Measurements from ENCODE around the gene NFATC3.

The NFATC3 gene

DNA sequence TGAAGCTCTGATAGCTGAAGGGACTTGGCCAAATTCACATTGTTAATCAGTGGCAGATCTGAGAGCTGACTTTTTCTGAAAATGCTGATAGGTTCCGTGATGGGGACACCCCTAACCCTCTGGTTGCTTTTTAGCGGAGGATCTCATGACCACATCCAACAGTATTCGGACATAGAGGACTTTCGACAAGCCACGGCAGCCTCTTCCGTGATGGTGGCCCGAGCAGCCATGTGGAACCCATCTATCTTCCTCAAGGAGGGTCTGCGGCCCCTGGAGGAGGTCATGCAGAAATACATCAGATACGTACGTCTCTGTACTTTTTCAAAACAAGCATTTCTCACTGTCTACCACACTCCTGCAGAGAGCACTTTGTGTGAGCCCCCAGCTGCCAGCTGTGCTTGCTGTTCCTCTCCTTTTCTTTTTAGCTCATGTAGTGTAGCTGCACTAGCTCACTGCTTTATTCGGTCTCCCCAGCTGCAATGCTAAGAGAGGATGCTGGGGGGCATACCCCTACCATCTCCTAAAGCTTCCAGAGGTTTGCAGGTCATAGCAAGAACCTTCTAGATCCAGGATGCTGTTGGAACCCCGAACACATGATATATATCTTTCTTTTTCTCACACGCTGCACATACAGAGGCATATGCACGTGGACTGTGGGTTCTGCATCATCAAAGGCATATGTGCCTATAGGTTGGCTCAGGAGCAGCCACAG lies 14.2 kb upstream of the NFATC3 start:
- Histone ChIP-seq H3K36me3 (ENCODE audit: low read depth) (peaks cover 56% of the 10 kb centered on the region), H3K27me3 (ENCODE audit: insufficient read depth, poor library complexity, severe bottlenecking) (no peaks in the 10 kb centered on the region), H3K4me3 (ENCODE audit: severe bottlenecking) (no peak overlapping the region), H3K9me3 (ENCODE audit: severe bottlenecking) (no peaks in the 10 kb centered on the region), H3K27ac (ENCODE audit: poor library complexity, severe bottlenecking) (no peak overlapping the region), H3K4me1 (ENCODE audit: insufficient read depth, poor library complexity, severe bottlenecking) (peaks cover 8% of the 10 kb centered on the region)
- TF ChIP-seq, protein P1, sequence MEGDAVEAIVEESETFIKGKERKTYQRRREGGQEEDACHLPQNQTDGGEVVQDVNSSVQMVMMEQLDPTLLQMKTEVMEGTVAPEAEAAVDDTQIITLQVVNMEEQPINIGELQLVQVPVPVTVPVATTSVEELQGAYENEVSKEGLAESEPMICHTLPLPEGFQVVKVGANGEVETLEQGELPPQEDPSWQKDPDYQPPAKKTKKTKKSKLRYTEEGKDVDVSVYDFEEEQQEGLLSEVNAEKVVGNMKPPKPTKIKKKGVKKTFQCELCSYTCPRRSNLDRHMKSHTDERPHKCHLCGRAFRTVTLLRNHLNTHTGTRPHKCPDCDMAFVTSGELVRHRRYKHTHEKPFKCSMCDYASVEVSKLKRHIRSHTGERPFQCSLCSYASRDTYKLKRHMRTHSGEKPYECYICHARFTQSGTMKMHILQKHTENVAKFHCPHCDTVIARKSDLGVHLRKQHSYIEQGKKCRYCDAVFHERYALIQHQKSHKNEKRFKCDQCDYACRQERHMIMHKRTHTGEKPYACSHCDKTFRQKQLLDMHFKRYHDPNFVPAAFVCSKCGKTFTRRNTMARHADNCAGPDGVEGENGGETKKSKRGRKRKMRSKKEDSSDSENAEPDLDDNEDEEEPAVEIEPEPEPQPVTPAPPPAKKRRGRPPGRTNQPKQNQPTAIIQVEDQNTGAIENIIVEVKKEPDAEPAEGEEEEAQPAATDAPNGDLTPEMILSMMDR (IDR thresholded peaks at IDR 0.05; ENCODE audit: poor library complexity, severe bottlenecking): no peak
- ATAC-seq (ENCODE audit: low read depth) (no peak), DNase-seq (ENCODE audit: low spot score) (no peak)

DNA sequence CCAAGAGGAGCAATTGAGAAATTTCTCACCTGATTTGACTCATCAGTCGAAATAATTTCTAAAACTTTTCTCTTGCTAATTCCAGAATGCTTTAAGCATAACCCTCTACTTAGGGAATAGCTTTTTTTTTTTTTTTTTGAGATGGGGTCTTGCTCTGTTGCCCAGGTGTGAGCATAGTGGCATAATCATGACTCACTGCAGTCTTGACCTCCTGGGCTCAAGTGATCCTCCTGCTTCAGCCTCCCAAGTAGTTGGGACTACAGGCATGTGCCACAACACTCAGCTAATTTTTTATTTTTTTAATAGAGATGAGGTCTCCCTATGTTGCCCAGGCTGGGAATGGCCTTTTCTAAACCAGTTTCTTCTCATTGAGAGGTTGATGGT lies 13.7 kb upstream of the NFATC3 start:
- Histone ChIP-seq H3K27ac (ENCODE audit: poor library complexity, severe bottlenecking) (peak overlapping the region; percentile 19), H3K4me1 (ENCODE audit: insufficient read depth, poor library complexity, severe bottlenecking) (peaks cover 8% of the 10 kb centered on the region)
- ATAC-seq (ENCODE audit: low read depth): no peak

DNA sequence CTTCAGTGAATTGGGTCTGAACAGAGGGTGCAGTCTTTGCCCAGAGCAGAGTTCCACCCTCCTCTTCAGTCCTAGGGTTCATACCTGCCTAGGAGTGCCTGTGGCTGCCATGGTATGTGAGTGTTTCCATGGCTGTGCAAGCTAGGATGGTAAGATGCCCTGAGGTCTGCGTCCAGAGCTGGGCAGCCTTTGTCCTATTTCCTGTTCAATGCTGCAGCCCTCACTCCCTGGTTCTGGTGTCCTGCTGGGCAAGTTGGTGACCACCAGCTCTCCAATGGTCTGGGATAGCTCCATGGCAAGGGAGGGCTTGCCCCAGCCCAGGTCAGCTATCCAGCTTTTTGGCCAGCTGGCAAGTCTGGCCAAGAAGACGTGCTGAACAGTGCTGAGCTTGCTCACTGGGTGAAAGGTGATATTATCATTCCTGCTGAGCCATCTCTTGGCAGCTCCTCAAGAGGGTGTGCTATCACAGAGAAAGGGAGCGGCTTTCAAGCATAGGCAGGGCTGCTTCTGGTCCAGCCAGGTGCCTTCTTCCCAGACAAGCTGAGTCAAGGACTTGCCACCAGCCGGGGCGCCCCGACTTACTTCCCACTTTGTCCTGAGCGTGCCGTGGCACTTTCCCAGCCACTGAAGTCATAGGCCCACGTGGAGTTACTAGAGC lies 13.0 kb upstream of the NFATC3 start:
- H3K9me3 ChIP-seq (ENCODE audit: severe bottlenecking): no peaks in the 10 kb centered on the region
- peak; percentile 95 for ATAC-seq (ENCODE audit: low read depth)
- peak; percentile 85 for DNase-seq (ENCODE audit: low spot score)
- H3K4me3 ChIP-seq (ENCODE audit: severe bottlenecking): no peak overlapping the region
- H3K27ac ChIP-seq (ENCODE audit: poor library complexity, severe bottlenecking): peak overlapping the region; percentile 19
- TF ChIP-seq, protein P1 (IDR thresholded peaks at IDR 0.05; ENCODE audit: poor library complexity, severe bottlenecking): peak; percentile 43
- H3K4me1 ChIP-seq (ENCODE audit: insufficient read depth, poor library complexity, severe bottlenecking): peaks cover 8% of the 10 kb centered on the region
- no peaks in the 10 kb centered on the region for H3K27me3 ChIP-seq (ENCODE audit: insufficient read depth, poor library complexity, severe bottlenecking)
- H3K36me3 ChIP-seq (ENCODE audit: low read depth): peaks cover 61% of the 10 kb centered on the region

More for the DNA sequence above, 13.7 kb upstream of the NFATC3 start:
- H3K9me3 ChIP-seq (ENCODE audit: severe bottlenecking): no peaks in the 10 kb centered on the region
- no peak overlapping the region for H3K4me3 ChIP-seq (ENCODE audit: severe bottlenecking)
- TF ChIP-seq, protein P1 (IDR thresholded peaks at IDR 0.05; ENCODE audit: poor library complexity, severe bottlenecking): no peak
- peaks cover 56% of the 10 kb centered on the region for H3K36me3 ChIP-seq (ENCODE audit: low read depth)
- DNase-seq (ENCODE audit: low spot score): no peak
- no peaks in the 10 kb centered on the region for H3K27me3 ChIP-seq (ENCODE audit: insufficient read depth, poor library complexity, severe bottlenecking)

DNA sequence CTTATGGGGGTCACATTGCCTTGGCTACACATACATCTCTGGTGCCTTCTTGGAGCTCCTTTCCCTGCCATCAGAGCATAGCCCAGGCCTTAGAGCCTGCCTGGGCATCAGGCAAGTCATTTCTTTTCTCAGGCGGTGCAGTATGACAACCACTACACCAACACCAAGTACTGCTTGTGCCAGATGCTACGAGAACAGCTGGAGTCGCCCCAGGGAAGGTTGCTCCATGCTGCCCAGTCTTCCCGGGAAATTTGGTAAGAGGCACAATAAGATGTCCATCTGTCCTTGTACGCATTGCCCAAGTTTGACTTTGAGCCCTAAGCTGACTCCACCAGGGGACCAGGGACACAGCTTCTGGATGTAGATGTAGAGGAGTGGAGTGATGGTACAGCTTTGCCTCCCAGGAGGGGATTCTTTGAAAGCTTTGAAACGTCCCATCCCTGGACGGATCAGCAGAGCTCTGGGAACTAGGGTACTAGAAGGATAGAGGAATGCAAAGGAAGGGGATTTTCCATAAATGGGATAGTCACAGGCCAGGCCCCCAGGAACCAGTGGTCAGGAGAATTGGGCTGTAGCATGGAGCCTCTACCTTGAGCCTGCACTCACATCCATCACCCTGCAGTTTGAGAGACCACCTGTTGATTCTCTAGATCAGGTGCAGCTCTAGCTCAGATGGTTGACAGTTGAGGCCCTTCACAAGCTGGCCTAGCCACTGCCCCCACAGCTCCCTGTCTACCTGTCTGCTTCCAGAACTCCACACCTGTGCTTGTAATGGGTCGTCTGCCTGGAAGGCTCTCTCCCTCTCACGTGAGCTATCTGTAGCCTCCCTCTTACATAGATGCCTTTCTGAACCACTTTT lies 11.0 kb upstream of the NFATC3 start:
- H3K27me3 ChIP-seq (ENCODE audit: insufficient read depth, poor library complexity, severe bottlenecking): no peaks in the 10 kb centered on the region
- H3K36me3 ChIP-seq (ENCODE audit: low read depth): peaks cover 64% of the 10 kb centered on the region
- DNase-seq (ENCODE audit: low spot score) (no peak), ATAC-seq (ENCODE audit: low read depth) (no peak)
- no peaks in the 10 kb centered on the region for H3K9me3 ChIP-seq (ENCODE audit: severe bottlenecking)
- H3K4me3 ChIP-seq (ENCODE audit: severe bottlenecking): no peak overlapping the region
- H3K27ac ChIP-seq (ENCODE audit: poor library complexity, severe bottlenecking): no peak overlapping the region
- peaks cover 8% of the 10 kb centered on the region for H3K4me1 ChIP-seq (ENCODE audit: insufficient read depth, poor library complexity, severe bottlenecking)
- TF ChIP-seq, protein P1 (IDR thresholded peaks at IDR 0.05; ENCODE audit: poor library complexity, severe bottlenecking): no peak

Measured in RWPE2 (cell line).